Activated gamma-delta T cell treated with Interleukin-2 at 50 U/mL for 16 hours (primary cell): ENCODE measurements around the gene GPC6.

Experiments
- DNase-seq: peaks from one replicate; pipeline ENCODE4 v3.0.0-alpha.2; 2020

Gene GPC6

GRCh38 chr13:94080527-94080926, 853.9 kb downstream of the GPC6 start:
- DNase-seq, result no peak

GRCh38 chr13:94087100-94087499, 860.5 kb downstream of the GPC6 start:
- no peak for DNase-seq

- DNase-seq, result no peak
These were observed 862.1 kb downstream of the GPC6 start for GRCh38 chr13:94088742-94089141.

- DNase-seq, result no peak
These were observed 864.3 kb downstream of the GPC6 start for GRCh38 chr13:94090773-94091480.

GRCh38 chr13:94093652-94094315, 867.2 kb downstream of the GPC6 start:
- no peak for DNase-seq

GRCh38 chr13:94109715-94110374, 883.2 kb downstream of the GPC6 start:
- no peak for DNase-seq

- DNase-seq, result no peak
These were observed 885.6 kb downstream of the GPC6 start for GRCh38 chr13:94112227-94112626.

GRCh38 chr13:94112731-94113130, 886.1 kb downstream of the GPC6 start:
- no peak for DNase-seq

- DNase-seq, result no peak
These were observed 886.6 kb downstream of the GPC6 start for GRCh38 chr13:94113245-94113644.

GRCh38 chr13:94114166-94114565, 887.6 kb downstream of the GPC6 start:
- DNase-seq, result no peak

GRCh38 chr13:94115054-94115453, 888.4 kb downstream of the GPC6 start:
- no peak for DNase-seq

- no peak for DNase-seq
These were observed 892.8 kb downstream of the GPC6 start for GRCh38 chr13:94119360-94119936.

GRCh38 chr13:94120878-94121277, 894.3 kb downstream of the GPC6 start:
- no peak for DNase-seq

GRCh38 chr13:94121686-94122085, 895.1 kb downstream of the GPC6 start:
- no peak for DNase-seq

- no peak for DNase-seq
These were observed 895.8 kb downstream of the GPC6 start for GRCh38 chr13:94122300-94122915.

GRCh38 chr13:94123557-94123956, 897.0 kb downstream of the GPC6 start:
- DNase-seq, result no peak

- DNase-seq, result no peak
These were observed 901.8 kb downstream of the GPC6 start for GRCh38 chr13:94128430-94128829.

- DNase-seq, result no peak
These were observed 902.9 kb downstream of the GPC6 start for GRCh38 chr13:94129490-94129894.

GRCh38 chr13:94138831-94139230, 912.2 kb downstream of the GPC6 start:
- DNase-seq, result no peak

- DNase-seq, result no peak
These were observed 912.9 kb downstream of the GPC6 start for GRCh38 chr13:94139393-94139995.

GRCh38 chr13:94140027-94140426, 913.4 kb downstream of the GPC6 start:
- DNase-seq, result no peak

- no peak for DNase-seq
These were observed 913.9 kb downstream of the GPC6 start for GRCh38 chr13:94140511-94140910.
